NCI-H1436 (cell line): ENCODE results near the gene MAP10.
"Not testable (repeated sequence)": the region's sequence is repeated elsewhere in the genome, so short reads cannot be mapped to it uniquely, and the experiment has no call there.

Experiments used
- DNase-seq: peaks from one replicate; lab custom pipeline; 2025; lab: John Stamatoyannopoulos, UW

The MAP10 gene, protein sequence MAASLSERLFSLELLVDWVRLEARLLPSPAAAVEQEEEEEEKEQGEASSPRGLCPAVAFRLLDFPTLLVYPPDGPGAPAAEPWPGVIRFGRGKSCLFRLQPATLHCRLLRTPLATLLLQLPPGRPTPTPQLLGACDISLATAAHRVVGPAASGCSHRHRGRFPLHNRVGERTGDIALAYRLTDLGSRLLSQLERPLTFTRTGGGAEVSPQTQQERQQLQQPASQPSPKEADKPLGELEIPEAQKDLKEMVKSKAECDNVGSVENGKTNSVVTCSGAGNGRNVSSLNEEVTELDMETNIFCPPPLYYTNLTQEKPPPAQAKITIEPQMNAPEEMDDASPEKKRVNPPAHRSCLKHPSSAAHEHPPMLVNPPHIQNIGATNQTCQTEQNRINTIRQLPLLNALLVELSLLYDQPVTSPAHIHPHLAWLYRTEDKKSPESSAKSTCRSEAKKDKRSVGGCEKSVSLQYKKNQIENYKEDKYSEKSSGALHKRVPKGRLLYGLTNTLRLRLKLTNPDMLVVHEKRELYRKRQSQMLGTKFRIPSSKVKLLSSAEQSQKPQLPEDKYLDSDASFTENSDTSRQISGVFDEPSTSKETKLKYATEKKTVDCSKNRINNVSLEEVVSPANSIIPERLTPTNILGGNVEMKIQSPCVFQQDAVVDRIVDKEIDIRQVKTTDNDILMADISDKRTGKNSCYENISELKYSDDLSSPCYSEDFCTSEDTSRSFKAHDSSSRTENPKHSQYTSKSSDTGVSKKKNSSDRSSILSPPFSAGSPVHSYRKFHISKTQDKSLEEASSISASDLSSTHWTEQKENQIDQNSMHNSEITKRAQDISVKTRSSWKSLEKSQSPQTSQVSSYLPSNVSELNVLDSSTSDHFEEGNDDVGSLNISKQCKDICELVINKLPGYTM

DNA sequence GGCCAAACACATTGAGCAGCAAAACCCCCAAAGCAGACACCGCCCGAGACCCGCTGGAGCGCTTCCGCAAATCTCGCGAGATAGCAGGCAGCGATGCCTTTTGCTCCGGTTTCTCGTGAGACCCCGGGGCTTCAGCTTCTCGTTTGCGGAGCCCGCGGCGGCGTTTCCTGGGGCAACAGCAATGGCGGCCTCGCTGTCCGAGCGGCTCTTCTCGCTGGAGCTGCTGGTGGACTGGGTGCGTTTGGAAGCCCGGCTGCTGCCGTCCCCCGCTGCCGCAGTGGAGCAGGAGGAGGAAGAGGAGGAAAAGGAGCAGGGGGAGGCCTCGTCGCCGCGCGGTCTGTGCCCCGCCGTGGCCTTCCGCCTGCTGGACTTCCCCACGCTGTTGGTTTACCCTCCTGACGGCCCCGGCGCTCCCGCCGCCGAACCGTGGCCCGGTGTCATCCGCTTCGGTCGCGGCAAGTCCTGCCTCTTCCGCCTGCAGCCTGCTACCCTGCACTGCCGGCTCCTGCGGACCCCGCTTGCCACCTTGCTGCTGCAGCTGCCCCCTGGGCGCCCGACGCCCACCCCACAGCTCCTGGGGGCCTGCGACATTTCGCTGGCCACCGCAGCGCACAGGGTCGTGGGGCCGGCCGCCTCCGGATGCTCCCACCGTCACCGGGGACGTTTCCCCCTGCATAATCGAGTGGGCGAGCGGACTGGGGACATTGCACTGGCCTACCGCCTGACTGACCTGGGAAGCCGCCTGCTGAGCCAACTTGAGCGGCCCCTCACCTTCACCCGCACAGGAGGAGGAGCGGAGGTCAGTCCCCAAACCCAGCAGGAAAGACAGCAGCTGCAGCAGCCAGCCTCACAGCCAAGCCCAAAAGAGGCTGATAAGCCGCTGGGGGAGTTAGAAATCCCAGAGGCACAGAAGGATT lies at the start of gene MAP10:
Gene MAP10 (plus strand): TSS at position 148 of the 917 bp plus-strand sequence. CDS start 34 bp downstream, at position 182.
- DNase-seq, result no peak

- DNase-seq, result no peak
These were observed 40.6 kb upstream of the MAP10 start for GRCh38 chr1:232764458-232765251.

GRCh38 chr1:232765542-232765941 lies 39.7 kb upstream of the MAP10 start:
- no peak for DNase-seq

GRCh38 chr1:232766241-232766890 lies 38.9 kb upstream of the MAP10 start:
- no peak for DNase-seq

GRCh38 chr1:232766904-232767303 lies 38.3 kb upstream of the MAP10 start:
- no peak for DNase-seq

DNA sequence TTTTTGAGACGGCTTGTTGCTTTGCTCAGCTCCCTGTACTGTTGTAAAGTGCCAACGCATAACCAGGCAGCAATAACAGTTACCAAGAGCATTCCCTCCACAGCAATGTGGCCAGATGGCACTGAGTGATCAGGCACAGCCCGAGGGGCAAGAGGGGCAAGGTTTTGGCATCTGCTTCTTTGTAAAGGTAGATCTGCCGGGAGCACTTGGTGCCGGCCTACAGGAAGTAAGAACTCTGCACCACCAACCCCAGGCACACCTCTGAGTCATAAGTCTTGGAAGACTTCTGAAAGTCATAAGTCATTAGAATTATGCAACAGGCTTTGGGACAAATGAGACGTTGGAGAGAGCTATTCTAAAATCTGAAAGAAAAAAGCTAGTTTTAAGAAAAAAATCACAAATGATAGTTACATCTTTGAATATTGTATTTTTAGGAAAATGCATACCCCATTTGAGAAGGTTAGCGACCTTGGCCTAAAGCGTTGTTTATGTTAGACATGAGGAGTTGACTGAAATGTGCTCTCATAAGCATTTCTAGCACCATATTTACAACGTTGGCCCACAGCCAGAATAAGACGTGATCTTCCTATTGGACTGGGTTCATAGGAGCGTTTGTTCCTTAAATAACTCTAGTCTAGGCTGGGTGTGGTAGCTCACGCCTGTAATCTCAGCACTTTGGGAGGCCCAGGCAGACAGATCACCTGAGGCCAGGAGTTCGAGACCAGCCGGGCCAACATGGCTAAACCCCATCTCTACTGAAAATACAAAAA lies 37.7 kb upstream of the MAP10 start:
- no peak for DNase-seq

- DNase-seq, result no peak
These were observed 36.4 kb upstream of the MAP10 start for GRCh38 chr1:232768793-232769192.

GRCh38 chr1:232769733-232770132 lies 35.5 kb upstream of the MAP10 start:
- DNase-seq, result no peak

DNA sequence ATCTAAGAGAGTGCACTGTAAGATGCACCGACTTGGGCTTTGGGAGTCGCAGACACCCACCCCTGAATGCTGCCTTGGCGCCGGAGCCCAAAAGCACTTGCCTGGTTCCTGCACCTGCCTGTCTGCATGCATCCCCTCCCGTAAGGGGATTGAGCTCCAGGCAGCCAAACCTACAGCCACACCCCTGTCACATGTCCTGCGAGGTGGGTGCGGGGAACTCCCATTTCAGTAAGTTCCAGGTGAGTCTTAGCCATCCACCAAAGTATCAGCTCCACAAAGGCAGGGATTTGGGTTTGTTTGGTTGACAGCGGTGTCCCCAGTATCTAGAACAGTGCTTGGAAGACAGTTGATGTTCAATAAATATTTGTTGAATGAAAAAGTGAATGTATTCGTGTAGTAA lies 31.5 kb upstream of the MAP10 start:
- DNase-seq, result no peak

- no peak for DNase-seq
These were observed 28.6 kb upstream of the MAP10 start for GRCh38 chr1:232776526-232777106.

DNA sequence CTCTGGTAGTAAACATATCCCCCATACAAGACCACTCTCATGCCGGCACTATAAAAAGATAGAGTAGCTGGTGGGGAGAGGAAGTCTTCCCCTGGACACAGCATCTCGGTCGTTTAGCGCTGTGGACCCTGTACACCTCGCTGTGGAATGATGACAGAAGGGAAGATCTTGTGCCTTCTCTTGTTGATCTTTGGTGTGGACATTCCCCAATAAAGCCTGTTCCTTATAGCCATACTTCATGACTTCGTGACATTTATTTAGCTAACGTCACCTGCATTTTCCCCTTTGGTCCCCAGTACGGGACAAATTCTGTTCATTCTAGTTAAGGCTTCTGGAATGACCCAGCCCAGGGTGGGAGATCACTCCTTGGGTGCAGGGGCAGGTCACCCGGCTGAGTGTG lies 24.9 kb upstream of the MAP10 start:
- DNase-seq, result no peak

- no peak for DNase-seq
These were observed 20.4 kb upstream of the MAP10 start for GRCh38 chr1:232784794-232785193.

GRCh38 chr1:232785630-232786029 lies 19.6 kb upstream of the MAP10 start:
- DNase-seq, result not testable (repeated sequence)

DNA sequence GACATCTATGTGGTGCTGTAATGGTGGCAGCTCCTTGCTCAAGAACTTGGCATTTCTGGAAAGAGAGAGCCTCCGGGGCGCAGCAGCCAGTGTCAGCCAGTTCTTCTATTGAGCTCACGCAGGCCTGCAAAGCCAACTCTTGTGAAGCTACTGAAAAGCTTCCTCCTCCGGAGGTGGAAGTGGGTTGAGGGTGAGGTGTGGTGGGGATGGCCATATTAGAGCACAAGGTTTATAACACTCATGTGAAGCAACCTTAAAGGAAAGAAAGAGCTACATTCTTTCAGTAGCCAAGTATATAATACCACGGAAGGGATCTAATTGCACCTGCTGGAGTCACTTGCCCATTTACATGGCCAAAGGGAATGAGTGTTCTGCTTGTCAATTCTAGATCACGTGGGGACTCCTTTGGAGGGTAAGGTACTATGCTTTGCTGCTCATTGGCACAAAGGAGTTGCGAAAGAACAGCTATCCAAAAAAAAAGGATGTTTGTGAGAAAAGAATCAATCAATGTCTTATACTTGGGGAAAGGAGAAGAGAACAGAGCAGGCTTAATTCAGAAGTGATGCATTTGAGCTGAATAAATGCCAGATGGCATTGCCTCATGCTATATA lies 18.3 kb upstream of the MAP10 start:
- DNase-seq, result no peak

DNA sequence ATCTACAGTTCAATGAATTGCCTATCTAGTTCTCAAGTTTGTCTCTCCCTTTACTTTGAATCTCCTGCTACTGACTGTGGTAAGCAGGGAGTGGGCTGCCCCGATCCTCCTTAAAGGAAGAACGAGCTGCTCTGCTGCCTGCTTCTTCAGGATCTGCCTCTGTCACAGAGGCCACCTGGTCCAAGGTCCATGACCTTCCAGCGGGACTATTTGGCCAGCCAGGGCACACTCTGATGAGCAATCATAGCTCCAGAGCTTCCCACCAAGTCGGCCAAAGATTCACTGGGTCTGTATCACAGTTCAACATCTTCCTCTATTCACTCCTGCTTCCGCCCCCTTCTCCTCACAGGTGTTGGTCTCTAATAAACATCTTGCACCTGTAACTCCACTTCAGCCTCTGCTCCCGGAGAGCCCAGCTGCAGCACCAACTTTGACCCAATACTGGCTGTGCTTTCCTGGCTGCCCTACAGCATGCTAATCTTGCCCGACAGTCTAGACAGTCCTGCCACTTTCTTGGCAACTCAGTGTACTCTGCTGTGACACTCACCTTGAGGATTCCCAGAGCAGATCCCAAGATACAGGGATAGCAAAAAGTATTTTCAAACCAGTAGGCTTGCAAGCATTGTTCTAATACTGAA lies 16.9 kb upstream of the MAP10 start:
- DNase-seq, result no peak

- DNase-seq, result no peak
These were observed 15.6 kb upstream of the MAP10 start for GRCh38 chr1:232789651-232790050.

DNA sequence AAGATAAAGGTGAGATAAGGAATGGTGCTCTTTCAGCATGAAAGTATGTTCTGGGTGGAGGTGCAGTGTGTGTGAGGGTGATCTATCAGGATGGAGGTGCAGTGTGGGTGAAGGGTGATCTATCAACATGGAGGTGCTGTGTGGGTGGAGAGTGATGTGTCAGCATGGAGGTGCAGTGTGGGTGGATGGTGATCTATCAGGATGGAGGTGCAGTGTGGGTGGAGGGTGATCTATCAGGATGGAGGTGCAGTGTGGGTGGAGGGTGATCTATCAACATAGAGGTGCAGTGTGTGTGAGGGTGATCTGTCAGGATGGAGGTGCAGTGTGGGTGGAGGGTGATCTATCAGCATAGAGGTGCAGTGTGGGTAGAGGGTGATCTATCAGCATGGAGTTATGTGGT lies 12.3 kb upstream of the MAP10 start:
- DNase-seq, result no peak

DNA sequence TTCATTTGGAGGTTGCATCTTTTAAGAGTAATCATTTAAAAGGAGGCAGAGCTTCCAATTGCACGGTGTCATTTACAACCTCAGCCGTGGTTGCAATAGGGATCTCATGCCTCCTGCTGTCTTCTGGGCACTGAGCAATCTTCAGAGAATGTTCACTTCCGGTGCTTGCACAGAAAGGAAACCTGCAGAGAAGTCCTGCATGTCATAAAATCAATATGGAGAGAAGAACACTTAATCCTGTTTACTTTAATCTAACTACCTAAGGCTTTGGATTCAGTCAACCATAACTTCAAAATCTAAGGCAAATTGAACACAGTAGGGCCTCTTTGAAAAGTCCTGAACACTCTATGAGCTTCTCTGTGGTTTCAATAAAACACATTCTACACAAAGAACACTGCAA lies 11.3 kb upstream of the MAP10 start:
- DNase-seq, result peak; percentile 21
